GM18502 (cell line): ENCODE results near the gene PRSS36.
"Not testable (repeated sequence)": the region's sequence is repeated elsewhere in the genome, so short reads cannot be mapped to it uniquely, and the experiment has no call there.

Experiments
- ATAC-seq: cut with Tn5 transposase; IDR thresholded peaks from one replicate; pipeline ENCODE4 v1.9.1; 2021; ENCODE audit warnings: mild to moderate bottlenecking; ENCODE audit not compliant: unreplicated experiment, poor library complexity

The PRSS36 gene

DNA sequence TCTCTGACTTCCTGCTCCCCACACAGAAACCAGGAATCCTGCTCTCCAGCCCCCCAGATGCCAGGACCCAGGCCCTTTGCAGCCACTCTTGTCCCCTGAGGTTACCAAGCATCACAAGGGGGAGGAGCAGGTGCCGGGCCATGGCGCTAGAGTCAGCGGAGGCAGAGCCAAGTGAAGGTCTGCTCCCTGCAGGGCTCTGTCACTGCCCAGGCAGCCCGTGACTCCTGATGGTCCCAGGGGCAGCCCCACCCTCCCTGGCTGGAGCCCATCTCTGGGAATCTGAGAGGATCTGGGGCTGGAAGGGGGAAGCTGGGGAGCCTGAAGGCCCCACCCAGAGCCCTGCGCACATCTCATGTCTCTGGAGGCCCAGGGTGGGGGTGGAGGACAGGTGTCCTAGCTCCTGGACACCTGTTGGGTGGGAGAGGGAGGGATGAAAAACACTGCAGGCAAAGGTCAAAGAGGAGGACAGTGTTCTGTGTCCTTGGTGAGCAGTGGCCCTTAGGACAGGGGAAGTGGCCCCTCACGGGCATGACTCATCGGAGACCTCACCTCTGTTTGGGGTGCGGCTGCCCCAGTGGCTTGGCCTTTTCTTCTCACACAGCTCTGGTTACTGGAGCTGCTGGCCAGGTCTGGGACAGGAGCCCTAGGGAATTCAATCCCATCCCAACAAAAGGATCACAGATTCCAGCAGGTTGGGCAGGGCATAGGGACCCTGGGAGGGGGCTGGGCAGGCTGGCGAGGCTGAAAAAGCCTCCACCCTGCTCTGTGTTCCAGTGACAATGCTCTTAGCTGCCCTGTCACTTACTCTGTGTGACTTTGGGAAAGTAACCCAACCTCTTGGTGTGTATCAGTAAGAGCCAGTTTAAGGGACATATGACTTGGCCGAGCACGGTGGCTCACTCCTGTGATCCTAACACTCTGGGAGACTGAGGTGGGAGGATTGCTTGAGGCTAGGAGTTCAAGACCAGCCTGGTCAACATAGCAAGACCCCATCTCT lies at the start of gene PRSS36:
PRSS36 (minus strand) TSS at position 173 of the 997 bp plus-strand sequence; CDS start at position 142, 31 bp downstream.
- no peak for ATAC-seq

DNA sequence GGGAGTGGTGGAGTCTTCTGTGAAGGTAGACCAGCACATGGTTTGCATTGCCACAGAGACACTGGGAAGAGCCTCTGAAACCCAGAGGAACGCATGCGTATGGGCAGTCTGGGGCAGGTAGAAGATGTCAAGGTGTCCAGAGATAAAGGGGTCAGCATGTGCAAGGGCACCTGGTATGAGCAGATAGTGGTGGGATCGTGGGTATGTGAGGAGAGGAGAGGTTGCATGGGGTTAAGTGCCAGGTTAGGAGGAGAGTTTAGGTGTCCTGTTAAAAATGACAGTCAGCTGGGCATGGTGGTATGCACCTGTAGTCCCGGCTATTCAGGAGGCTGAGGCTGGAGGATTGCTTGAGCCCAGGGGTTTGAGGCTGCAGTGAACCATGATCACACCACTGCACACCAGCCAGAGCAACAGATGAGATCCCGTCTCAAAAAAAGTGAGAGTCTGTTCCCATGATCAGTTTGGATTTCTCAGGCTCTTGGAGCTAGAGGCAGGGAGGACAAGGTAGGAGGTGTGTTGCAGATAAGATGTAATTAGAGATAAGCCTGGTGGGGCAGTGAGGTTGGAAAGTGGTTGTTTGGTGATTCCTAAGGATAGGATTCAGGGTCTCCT lies 49.7 kb upstream of the PRSS36 start:
- no peak for ATAC-seq

DNA sequence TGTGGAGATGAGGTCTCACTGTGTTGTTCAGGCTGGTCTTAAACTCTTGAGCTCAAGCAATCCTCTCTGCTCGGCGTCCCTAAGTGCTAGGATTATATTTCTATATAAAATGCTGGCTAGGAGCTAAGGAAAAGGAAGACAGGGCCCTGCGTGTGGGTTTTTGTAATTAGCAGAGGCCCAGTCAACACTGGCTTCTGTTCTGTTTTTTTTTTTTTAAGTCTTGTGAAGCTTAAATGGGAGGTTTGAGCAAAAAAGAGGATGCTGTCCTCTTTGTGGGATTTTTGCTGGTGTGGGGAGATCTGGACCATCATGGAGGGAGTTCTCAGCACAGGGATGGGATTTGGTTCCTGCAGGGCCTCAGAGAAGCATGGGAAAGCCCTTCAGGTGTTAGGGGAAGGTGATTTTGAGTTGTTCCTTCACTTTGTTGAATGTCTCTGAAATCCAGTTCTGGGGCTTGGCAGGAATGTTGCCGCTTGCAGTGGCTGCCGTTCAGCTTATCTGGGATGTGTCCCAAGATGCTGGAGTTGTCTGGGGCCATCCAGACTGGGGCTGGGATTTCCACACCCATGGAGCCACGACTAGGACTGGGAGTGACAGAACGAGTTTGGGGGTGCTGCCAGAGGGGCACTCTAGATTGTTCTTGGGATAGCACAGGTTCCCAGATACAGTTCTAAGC lies 48.5 kb upstream of the PRSS36 start:
- ATAC-seq, result no peak

DNA sequence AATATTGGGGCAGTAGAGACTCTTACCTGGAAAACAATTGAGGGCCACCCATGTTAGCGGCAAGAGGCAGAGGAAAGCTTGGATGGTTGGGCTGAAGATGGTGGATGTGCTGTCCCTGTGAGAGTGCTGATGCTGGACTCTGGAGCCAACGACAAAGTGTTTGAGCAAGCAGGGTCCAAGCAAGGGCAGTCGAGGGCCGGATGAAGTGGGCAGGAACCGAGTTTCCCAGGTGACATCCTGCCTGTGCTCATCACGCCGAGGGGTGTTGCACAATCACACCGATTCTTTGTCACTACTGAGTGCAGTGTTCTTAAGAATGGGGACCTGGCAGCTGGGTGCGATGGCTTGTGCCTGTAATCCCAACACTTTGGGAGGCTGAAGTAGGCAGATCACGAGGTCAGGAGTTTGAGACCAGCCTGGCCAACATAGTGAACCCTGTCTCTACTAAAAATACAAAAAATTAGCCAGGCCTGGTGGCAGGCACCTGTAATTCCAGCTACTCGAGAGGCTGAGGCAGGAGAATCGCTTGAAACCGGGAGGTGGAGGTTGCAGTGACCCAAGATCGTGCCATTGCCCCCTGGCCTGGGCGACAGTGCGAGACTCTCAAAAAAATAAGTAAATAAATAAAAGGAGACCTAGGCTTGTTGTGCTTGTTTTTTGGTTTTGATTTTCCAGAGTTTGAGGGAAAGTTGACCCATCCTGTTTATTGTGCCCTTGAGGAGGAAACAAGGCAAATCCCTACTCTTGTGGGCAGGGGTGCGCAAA lies 46.6 kb upstream of the PRSS36 start:
- ATAC-seq, result no peak

DNA sequence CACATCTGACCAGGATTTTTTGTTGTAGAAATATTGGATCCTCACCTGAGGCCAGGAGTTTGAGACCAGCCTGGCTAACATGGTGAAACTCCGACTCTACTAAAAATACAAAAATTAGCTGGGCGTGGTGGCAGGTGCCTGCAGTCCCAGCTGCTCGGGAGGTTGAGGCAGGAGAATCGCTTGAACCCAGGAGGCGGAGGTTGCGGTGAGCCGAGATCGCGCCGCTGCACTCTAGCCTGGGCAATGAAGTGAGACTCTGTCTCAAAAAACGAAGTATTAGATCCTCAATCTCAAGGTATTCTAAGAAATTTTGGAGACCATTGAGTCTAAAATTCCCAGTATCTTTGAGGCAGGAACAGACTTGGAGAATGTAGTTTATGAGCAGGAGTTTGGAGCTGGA lies 46.0 kb upstream of the PRSS36 start:
- not testable (repeated sequence) for ATAC-seq

DNA sequence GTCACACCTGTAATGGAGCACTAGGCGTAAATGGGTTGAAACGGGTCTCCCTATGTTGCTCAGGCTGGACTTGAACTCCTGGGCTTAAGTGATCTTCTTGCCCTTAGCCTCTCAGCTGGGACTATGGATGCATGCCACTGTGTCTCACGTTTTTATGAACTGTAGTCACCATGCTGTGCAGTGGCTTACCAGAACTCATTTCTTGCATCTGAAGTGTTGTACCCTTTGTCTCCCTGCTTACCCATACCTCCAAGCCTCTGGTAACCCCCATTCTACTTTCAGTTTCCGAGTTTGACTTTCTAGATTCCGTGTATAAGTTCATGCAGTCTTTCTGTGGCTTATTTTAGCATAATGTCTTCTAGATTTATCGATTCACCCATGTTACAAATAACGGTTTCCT lies 45.0 kb upstream of the PRSS36 start:
- ATAC-seq, result no peak

DNA sequence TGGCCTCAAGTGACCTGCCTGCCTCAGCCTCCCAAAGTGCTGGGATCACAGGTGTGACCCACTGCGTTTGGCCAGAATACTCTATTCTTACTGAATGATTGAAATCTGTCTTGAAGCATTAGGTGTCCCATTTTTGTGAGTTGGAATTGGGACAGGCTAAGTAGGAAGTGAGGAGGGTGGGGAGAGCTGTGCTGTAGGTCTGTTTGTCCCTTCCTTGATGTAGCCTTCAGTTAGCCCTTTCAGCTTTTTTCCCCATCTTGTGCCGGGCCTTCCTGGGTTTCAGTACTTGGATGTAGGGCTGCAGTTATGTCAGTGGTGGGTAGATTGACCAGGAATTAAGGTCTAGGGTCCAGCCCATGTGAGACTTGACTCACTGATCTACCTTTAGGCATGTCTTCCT lies 44.0 kb upstream of the PRSS36 start:
- no peak for ATAC-seq

DNA sequence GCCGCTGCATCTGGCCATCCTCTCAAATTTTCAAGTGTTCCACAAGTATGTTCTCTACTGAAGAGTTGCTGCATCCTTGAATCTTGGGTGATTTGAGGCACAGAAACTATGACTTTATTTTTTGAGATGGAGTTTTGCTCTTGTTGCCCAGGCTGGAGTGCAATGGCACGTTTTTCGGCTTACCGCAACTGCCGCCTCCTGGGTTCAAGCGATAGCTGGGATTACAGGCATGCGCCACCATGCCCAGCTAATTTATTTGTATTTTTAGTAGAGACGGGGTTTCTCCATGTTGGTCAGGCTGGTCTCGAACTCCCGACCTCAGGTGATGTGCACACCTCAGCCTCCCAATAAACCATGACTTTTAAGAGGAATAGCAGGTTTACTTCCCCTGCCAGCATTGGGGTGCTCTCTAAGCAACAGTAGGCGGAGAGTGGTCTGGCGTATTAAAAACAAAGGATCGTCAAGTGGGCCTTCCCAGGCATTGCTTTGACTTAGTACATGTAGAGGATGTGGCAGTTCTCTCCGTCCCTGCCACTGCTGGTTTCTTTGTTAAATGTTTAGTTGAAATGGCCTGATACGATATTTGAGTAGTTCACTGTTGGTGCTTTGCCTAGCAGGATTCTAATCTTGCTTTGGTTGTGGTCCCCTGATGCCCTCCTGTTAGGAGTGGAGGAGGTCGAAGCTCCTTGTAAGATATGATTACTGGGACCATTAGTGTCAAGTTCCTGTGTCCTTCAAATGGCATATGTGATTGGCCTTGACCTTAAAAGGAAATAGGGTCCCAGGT lies 43.2 kb upstream of the PRSS36 start:
- ATAC-seq, result no peak

DNA sequence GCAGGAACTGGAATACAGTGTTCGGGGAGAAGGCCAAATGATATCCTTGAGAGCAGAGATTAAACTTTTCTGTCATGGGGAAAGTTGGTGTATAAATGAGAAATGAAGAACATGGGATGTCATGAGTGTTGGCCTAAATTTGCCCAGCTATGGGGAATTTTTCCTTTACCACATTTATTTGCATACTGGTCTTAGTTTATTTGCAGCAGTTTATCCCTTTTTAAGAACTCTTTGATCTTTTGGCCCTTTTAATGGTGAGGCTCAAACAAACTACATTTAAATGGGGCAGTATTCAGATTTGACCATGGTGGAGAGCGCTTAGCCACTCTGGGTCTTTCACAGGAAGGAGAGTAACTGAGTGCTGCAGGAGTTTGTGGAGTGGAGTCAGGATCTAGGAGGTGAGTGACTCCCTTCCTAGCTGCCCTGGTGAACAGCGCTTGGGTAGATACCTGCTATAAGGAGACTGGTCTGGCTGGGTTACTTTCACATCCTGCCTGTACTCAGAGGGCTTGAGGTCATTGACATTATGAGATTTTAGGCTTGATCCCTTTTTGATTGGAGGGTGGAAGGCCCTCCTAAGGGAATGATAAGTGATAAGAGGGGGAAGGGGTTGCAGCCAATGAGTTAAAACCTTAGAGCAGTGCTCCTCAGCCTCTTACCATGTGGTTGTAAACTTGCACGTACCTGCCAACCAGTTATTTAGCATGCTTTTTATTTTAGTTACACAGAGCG lies 42.0 kb upstream of the PRSS36 start:
- ATAC-seq, result no peak

DNA sequence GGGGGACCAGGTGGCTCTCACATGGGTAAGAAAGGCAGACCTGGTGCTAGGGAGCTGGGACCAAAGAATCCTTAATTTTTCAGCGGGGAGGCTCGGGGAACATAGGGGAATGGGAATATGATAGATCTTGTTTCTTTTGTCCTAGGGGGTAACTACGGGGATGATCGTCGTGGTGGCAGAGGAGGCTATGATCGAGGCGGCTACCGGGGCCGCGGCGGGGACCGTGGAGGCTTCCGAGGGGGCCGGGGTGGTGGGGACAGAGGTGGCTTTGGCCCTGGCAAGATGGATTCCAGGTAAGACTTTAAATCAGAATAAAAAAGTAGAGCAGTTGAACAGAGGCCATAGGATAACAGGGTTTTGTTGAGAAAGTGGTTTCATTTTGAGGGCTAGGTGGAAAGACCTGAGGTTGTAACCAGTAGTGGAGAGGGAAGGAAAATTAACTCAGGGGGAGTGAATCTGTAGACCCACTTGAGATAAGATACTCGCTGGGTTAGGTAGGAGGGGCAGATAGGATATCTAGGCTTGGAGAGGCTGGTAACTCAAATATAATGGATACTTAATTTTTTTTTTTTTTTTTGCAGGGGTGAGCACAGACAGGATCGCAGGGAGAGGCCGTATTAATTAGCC lies 41.1 kb upstream of the PRSS36 start:
- ATAC-seq, result no peak

DNA sequence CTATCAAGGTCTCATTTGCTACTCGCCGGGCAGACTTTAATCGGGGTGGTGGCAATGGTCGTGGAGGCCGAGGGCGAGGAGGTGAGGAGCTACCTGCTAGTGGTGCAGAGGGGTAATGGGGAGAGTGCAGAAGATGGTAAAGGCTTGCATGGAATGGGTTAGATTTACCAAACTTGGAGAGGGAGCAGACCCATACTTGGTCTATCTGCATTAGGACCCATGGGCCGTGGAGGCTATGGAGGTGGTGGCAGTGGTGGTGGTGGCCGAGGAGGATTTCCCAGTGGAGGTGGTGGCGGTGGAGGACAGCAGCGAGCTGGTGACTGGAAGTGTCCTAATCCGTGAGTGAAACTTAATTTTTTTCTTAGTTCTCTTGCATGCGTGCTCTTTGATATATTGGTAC lies 40.2 kb upstream of the PRSS36 start:
- no peak for ATAC-seq

DNA sequence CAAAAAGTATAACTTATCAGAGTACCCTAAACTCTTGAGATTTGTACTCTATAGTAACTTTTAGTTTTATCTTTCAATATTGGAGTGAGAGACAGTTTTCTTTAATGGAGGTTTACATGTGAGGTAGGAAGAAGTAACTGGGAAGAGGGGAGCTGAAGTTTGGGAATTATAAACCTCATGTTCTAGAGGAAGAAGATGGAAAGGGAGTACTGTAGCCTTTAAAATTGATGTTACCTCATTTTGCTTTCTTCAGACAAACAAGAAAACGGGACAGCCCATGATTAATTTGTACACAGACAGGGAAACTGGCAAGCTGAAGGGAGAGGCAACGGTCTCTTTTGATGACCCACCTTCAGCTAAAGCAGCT lies 39.5 kb upstream of the PRSS36 start:
- no peak for ATAC-seq

DNA sequence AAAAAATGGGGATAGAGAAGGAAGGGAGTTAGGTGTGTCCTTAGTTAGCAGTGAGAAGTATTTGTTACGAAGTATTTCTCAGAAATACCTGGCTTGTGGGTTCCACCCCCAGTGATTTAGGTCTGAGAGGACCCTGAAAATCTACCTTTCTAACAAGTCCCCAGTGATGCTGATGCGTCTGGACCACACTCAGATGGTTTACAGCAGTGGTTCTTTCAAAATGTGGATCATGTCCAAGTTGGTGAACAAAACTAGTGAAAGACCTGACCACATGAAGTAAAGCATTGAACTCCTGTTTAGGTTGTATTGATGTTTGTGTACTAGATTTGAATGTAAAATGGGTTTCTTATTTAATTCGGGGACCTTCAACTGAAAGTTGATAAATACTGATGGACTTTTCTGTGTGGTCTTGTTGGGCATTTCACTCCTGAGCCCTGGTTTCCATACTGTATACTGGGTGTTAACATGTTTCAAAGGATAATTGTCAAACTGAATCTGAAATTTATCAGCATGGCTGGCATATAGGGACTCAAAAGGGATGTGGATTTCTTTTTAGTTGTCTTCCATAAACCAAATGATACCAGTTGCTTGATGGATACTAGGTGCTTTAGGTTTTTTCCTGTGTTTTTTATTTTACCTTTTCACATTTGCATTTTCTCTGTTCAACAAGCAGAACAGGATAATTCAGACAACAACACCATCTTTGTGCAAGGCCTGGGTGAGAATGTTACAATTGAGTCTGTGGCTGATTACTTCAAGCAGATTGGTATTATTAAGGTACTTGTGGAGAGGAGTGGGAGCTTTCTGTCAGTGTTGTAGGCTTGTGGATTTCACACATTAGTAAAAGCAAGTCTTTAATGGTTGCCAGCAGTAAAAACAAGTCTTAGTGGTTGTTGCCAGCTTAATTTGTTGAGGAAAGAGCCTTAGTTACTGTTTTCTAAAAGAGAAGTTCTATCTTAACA lies 38.9 kb upstream of the PRSS36 start:
- no peak for ATAC-seq

DNA sequence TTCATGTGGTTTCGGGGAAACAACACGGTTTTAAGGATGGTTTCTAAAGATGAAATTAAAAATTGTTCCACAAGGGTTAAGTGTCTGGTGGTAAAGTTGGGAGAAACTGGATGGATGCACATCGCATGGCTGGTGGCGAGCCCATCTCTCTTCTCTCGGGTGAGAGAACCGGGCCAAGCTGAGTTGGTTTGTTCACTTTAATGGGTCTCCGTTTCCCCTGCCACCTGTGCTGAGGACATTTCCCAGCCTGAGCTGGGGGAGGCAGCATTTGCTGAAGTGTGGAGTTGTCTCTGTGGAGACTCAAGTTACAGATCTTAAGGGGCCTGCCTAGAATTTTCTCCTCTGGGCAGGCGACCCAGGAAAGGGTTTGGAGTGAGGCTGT lies 37.9 kb upstream of the PRSS36 start:
- ATAC-seq, result no peak

DNA sequence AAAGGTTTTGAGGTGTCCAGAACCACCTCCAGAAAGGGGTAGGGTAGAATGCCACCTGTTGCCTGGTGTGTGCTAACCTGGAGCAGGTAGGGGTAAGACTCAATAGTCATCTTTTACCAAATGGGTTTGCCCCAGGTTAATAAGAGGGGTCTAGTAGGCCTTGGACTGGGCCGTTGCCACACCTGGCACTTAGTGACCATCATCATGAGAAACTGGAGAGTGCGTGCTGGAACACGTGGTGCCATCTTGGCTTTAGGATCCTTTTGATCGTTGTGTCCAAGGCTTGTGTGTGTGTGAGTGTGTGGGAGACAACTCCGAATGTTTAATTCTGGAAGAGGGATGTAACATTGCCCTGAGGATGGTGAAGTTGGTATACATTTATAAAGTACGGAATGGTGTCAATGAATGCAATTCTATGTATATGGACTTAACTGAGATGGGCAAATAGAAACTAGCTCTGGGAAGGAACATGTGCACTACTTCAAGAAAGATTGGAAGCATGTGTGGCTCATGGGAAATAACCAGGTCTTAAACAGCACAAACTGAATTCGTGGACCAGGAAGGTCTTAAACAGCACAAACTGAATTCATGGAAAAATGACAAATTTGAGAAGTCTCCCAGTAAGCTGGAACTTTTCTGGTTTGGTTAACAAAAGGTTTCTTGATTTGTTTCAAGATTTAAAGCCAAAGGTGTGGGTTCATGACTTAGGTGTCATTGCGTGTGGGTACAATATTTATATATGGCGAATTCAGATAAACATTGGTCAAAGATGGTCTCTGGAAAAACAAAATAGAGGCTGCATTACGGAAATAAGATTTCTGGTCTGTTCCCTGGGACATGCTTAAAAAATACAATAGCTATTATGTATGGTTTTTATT lies 37.3 kb upstream of the PRSS36 start:
- ATAC-seq, result no peak

DNA sequence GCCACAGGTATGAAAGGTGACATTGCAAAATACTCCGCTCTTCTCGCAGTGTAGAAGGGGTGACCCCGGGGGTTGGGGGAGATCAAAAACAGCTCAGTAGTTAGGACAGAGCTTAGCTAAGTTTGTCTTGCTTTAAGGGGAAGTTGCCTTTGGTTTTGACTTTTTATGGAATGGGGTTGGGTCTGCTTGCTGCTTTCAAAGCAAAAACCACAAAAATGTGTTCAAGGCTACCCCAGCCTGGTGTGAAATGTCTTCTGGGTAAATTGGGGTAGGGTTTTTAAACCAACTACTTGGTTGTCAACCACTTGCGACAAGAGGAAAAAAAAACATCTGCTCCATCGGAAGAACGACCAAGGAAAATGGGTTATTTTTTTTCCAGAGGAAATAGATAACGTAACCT lies 36.3 kb upstream of the PRSS36 start:
- no peak for ATAC-seq

DNA sequence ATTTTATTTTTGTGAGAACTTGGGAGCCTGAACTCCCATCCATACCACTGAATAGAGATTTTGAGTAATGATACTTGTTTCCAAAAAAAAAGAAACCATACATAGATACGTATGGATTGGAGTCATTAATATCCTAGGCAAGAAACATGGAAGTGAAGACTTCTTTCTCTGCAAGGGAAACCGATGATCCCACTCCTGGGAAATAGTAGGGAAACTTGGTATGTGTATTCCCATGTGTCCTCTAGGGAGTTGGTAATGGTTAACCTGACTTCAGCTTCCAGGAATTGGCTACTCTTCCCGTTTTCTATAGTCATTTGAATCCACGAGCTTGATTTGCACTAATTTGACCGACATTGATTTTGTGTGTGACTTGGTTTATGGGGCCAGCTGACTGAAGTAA lies 35.5 kb upstream of the PRSS36 start:
- no peak for ATAC-seq
